GM19023 (cell line): ENCODE measurements around the gene NFYC.
"Not testable (repeated sequence)": the region's sequence is repeated elsewhere in the genome, so short reads cannot be mapped to it uniquely, and the experiment has no call there.

Source experiments
- ATAC-seq: cut with Tn5 transposase; IDR thresholded peaks from one replicate; pipeline ENCODE4 v1.9.1; 2021; ENCODE audit warnings: mild to moderate bottlenecking, moderate library complexity; ENCODE audit not compliant: unreplicated experiment

Gene NFYC

GRCh38 chr1:40704817-40705733, 13.6 kb downstream of the NFYC start:
- ATAC-seq = no peak

- no peak for ATAC-seq
These were observed 15.1 kb downstream of the NFYC start for GRCh38 chr1:40706626-40707025.

- ATAC-seq = peak; percentile 65
These were observed 17.2 kb downstream of the NFYC start for GRCh38 chr1:40708750-40709099.

DNA sequence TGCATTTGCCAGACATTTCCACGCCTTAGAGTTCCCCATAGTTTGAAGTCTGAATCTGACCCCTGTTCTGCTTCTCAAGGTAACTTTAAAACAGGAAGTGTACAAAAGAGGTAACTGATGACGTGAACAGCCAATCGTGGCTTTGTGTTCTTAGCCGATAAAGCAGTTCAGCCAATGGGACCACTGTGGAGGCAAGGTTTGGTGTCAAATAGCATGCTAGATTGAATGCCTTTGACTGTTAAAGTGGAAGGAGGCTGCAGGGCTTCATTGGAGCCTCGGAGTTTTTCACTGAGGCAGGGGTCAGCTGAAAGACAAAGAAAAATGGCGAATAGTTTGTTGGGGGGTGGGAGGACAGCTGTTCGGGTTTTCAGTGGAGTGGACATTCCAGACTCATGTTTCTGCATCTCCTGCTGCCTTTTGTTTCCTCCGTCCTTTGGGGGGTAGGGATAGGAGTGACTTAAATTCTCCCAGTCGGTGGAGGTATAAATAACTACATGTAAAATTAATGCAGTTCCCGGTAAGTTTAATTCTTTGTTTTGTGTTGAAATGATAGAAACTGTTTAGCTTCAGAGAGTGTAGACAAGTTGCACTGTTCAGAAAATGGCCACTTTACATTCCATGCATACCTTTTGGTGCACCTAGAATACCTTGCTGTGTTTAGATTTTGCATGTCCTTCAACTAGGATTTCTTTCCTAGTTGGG, 17.7 kb downstream of the NFYC start:
- peak; percentile 94 for ATAC-seq

- no peak for ATAC-seq
These were observed 18.3 kb downstream of the NFYC start for GRCh38 chr1:40709802-40710278.

GRCh38 chr1:40710581-40711315, 19.2 kb downstream of the NFYC start:
- ATAC-seq = no peak

- ATAC-seq = no peak
These were observed 20.2 kb downstream of the NFYC start for GRCh38 chr1:40711465-40712404.

DNA sequence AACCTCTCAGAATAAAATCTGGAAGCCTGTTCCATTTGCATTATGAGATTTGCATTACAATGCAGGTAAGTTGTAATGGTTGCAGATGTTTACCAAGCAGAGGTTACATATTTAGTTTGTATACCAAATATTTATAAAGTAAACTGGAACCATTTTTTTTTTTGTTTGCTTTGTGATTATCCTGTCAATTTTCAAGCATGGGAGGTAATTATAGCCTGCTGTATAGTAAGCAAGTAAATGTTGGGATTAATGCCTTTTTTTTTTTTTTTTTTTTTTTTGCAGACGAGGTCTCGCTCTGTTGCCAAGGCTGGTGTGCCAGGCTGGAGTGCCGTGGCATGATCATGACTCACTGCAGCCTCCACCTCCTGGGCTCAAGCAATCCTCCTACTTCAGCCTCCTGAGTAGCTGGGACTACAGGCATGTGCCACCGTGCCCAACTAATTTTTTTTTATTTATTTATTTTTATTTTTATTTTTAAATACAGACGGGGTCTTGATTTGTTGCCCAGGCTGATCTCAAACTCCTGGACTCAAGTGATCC, 21.0 kb downstream of the NFYC start:
- ATAC-seq = no peak

- no peak for ATAC-seq
These were observed 21.5 kb downstream of the NFYC start for GRCh38 chr1:40712997-40713396.

GRCh38 chr1:40715491-40716059, 24.1 kb downstream of the NFYC start:
- no peak for ATAC-seq

- ATAC-seq = no peak
These were observed 25.6 kb downstream of the NFYC start for GRCh38 chr1:40717065-40717464.

- ATAC-seq = no peak
These were observed 26.5 kb downstream of the NFYC start for GRCh38 chr1:40717955-40718354.

GRCh38 chr1:40720493-40720892, 29.0 kb downstream of the NFYC start:
- ATAC-seq = no peak

- no peak for ATAC-seq
These were observed 31.1 kb downstream of the NFYC start for GRCh38 chr1:40722622-40723021.

DNA sequence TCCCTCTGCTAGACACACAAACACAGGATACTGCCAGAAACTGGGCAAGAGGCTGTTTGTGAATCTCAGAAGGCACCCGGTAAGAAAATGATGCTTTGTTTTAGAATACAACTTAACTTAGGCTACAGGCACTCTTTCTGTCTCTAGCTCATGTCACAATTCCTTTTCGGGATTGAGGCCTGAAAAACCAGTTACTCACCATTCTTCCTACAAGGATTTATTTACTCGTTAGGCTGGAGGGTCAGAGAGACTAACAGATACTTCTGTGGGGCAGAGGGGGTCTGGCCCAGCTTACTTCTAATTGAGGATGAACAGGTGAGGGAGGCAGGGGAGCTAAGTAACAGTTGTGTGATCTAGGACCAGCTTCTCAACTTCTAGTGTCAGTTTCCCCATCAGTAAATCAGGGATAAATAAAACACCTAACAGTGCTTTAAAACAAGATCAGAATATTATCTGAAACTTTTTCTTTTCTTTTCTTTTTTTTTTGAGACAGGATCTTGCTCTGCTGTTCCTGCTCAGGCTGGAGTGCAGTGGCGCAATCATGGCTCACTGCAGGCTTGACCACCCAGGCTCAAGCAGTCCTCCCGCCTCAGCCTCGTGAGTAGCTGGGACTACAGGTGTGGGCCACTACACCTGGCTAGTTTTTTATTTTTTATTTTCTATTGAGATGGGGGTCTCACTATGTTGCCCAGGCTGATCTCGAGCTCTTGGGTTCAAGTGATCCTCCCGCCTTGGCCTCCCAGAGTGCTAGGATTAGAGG, 31.9 kb downstream of the NFYC start:
- ATAC-seq = no peak

DNA sequence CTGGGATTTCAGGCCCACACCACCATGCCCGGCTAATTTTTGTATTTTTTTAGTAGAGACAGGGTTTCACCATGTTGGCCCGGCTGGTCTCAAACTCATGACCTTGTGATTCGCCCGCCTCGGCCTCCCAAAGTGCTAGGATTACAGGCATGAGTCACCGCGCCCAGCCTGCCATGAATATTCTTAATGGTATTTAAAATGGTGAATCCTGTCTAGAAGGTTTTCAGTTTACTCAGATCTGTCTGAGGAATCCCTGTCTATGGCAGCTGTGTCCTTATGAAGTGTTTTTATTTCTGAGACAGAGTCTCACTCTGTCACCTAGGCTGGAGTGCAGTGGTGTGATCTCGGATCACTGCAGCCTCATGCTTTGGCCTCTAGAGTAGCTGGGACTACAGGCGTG, 36.2 kb downstream of the NFYC start:
- ATAC-seq = not testable (repeated sequence)

GRCh38 chr1:40729316-40729862, 37.9 kb downstream of the NFYC start:
- ATAC-seq = not testable (repeated sequence)

GRCh38 chr1:40732756-40733301, 41.3 kb downstream of the NFYC start:
- no peak for ATAC-seq
